Measurements from ENCODE around the gene NFE2L2.
"Not testable (repeated sequence)": the region's sequence is repeated elsewhere in the genome, so short reads cannot be mapped to it uniquely, and the experiment has no call there.

The NFE2L2 gene

DNA sequence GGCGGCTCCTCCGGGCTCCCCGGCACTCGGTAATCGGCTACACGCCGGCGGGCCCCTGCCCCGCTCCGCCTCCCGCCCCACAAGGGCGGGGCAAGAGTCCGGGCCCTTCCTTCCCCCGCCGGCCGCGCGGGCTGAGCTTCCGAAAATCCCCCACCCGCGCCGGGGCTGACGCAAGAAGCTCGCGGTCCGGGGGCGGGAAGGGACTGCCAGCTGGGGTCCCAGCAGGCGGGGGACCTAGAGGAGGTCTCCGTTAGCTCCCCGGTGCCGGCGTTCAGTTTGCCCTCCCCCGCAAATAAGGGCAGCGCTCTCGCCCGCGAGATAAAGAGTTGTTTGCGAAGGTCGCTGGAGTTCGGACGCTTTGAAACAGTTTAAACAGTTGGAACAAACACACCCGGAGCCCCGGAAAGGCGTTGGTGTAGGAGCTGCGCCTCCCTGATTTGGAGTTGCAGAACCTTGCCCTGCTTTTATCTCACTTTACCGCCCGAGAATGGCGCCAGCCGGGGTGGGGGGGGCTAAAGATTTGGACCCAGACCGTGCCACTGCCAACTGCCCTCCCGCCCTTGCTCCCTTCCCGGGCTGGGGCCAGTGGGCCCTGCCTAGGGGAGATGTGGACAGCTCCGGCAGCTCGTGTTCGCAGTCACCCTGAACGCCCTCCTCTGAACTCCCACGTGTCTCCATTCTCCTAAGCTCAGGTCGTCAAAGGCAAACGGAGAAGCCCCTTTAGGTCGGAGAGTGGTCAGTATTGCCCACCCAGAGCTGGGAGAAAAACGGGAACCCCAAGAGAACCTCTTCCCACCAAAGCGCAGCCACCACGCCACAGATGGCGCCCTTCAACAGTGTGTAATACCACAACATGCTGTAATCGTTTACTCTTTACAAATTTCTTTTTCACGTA, at the start of gene NFE2L2:
NFE2L2 (minus strand) TSS at position 35 of the 895 bp plus-strand sequence. CDS start 151 bp downstream, outside the sequence.
- H3K4me1 Mint-ChIP-seq (ENCODE audit: low read depth), result peaks cover 57% of the 10 kb centered on the region
- DNase-seq, result peak; percentile 99
- peak within 1 kb of the TSS; percentile 91 for H3K4me3 Mint-ChIP-seq
- H3K36me3 Mint-ChIP-seq (ENCODE audit: low read depth), result peaks cover 36% of the 10 kb centered on the region
- peak within 1 kb of the TSS; percentile 99 for H3K27ac Mint-ChIP-seq
- H3K9me3 Mint-ChIP-seq, result no peaks in the 10 kb centered on the region
- H3K27me3 Mint-ChIP-seq, result no peaks in the 10 kb centered on the region

GRCh38 chr2:177314194-177314593, 49.7 kb upstream of the NFE2L2 start:
- DNase-seq, result no peak
- no peaks in the 10 kb centered on the region for H3K27me3 Mint-ChIP-seq

DNA sequence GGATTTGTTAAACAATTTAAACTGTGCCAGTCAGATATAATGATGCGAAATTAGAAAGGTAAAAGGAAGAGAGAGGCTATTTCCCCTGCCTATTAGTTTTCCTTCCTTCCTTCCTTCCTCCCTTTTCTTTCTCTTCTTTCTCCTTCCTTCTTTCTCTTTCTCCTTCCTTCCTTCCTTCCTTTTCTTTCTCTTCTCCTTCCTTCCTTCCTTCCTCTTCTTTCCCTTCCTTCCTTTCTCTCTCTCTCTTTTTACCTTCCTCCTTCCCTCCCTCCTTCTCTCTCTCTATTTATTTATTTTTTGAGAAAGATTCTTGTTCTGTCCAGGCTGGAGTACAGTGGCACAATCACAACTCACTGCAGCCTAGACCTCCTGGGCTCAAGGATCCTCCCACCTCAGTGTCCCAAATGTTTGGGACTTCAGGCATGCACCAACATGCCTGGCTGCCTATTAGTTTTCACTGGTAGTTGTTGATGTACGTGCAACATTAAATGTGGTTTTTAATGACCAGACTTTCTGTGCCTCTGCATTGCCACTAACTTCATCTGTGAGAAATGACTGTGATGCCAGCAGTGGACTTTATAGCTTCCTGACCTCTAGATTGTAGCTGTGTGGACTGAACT, 48.7 kb upstream of the NFE2L2 start:
- no peak overlapping the region for H3K27ac Mint-ChIP-seq
- no peak for DNase-seq
- H3K4me3 Mint-ChIP-seq, result no peak overlapping the region
- no peaks in the 10 kb centered on the region for H3K9me3 Mint-ChIP-seq
- peaks cover 27% of the 10 kb centered on the region for H3K4me1 Mint-ChIP-seq (ENCODE audit: low read depth)
- H3K27me3 Mint-ChIP-seq, result no peaks in the 10 kb centered on the region
- H3K36me3 Mint-ChIP-seq (ENCODE audit: low read depth), result no peaks in the 10 kb centered on the region

More at GRCh38 chr2:177314194-177314593, 49.7 kb upstream of the NFE2L2 start:
- H3K9me3 Mint-ChIP-seq, result no peaks in the 10 kb centered on the region
- peaks cover 20% of the 10 kb centered on the region for H3K4me1 Mint-ChIP-seq (ENCODE audit: low read depth)
- H3K4me3 Mint-ChIP-seq, result no peak overlapping the region
- H3K27ac Mint-ChIP-seq, result no peak overlapping the region
- peaks cover under 1% of the 10 kb centered on the region for H3K36me3 Mint-ChIP-seq (ENCODE audit: low read depth)

DNA sequence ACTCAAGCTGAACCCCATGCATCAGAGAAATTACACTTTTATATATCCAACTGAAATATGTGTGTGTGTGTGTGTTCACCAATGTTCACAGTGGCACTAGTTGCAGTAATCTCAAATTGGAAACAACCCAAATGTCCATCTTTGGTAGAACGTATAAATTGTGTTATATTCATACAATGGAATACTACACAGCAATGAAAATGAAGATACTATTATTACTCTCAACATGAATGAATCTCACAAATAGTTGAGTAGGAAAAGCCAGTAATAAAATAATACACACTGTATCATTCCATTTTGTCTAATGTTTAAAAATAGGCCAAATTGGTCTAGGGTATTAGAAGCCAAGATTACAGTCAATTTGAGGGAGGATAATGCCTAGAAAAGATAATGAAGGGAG, 48.0 kb upstream of the NFE2L2 start:
- Mint-ChIP-seq H3K9me3 (no peaks in the 10 kb centered on the region), H3K27me3 (no peaks in the 10 kb centered on the region), H3K4me1 (ENCODE audit: low read depth) (peaks cover 30% of the 10 kb centered on the region), H3K27ac (no peak overlapping the region), H3K36me3 (ENCODE audit: low read depth) (no peaks in the 10 kb centered on the region), H3K4me3 (no peak overlapping the region)
- no peak for DNase-seq

GRCh38 chr2:177309672-177310309, 45.3 kb upstream of the NFE2L2 start:
- Mint-ChIP-seq H3K4me1 (ENCODE audit: low read depth) (peaks cover 39% of the 10 kb centered on the region), H3K4me3 (peak overlapping the region; percentile 27), H3K27ac (peak overlapping the region; percentile 50)
- not testable (repeated sequence) for H3K27me3 Mint-ChIP-seq; H3K36me3 Mint-ChIP-seq (ENCODE audit: low read depth); DNase-seq; H3K9me3 Mint-ChIP-seq

- H3K4me1 Mint-ChIP-seq (ENCODE audit: low read depth), result peaks cover 36% of the 10 kb centered on the region
- H3K9me3 Mint-ChIP-seq, result no peaks in the 10 kb centered on the region
- H3K4me3 Mint-ChIP-seq, result no peak overlapping the region
- H3K27me3 Mint-ChIP-seq, result no peaks in the 10 kb centered on the region
- no peak overlapping the region for H3K27ac Mint-ChIP-seq
- DNase-seq, result no peak
- H3K36me3 Mint-ChIP-seq (ENCODE audit: low read depth), result no peaks in the 10 kb centered on the region
These were observed 42.0 kb upstream of the NFE2L2 start for GRCh38 chr2:177306550-177306949.

GRCh38 chr2:177303939-177304338, 39.4 kb upstream of the NFE2L2 start:
- H3K36me3 Mint-ChIP-seq (ENCODE audit: low read depth), result no peaks in the 10 kb centered on the region
- no peak overlapping the region for H3K27ac Mint-ChIP-seq
- no peak for DNase-seq
- H3K9me3 Mint-ChIP-seq, result no peaks in the 10 kb centered on the region
- H3K4me3 Mint-ChIP-seq, result no peak overlapping the region
- H3K4me1 Mint-ChIP-seq (ENCODE audit: low read depth), result peaks cover 17% of the 10 kb centered on the region
- no peaks in the 10 kb centered on the region for H3K27me3 Mint-ChIP-seq

DNA sequence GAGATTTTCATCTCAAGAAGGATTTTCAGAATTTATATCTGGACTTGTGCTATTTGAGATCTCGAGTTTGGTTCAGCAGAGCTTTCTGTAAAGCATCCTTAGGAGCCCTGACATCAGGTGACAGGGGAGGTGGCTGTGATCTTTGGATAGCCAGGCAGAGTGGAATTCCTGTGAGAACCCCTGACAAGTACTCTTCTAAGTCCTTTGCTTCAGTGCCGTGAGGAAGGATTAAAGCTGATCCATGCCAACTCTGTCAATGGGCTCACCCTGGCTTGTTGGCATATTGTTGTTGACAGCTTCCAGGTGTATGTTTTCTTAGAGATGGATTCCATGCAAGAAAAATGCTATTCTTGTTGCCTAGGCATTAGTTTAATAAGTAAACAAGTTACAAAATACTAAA, 38.0 kb upstream of the NFE2L2 start:
- H3K9me3 Mint-ChIP-seq, result no peaks in the 10 kb centered on the region
- peaks cover 9% of the 10 kb centered on the region for H3K4me1 Mint-ChIP-seq (ENCODE audit: low read depth)
- H3K27ac Mint-ChIP-seq, result no peak overlapping the region
- no peaks in the 10 kb centered on the region for H3K36me3 Mint-ChIP-seq (ENCODE audit: low read depth)
- H3K27me3 Mint-ChIP-seq, result no peaks in the 10 kb centered on the region
- DNase-seq, result no peak
- H3K4me3 Mint-ChIP-seq, result no peak overlapping the region

GRCh38 chr2:177298191-177298590, 33.7 kb upstream of the NFE2L2 start:
- no peak for DNase-seq
- peaks cover 10% of the 10 kb centered on the region for H3K4me1 Mint-ChIP-seq (ENCODE audit: low read depth)
- no peak overlapping the region for H3K27ac Mint-ChIP-seq
- H3K27me3 Mint-ChIP-seq, result no peaks in the 10 kb centered on the region
- no peaks in the 10 kb centered on the region for H3K9me3 Mint-ChIP-seq
- no peaks in the 10 kb centered on the region for H3K36me3 Mint-ChIP-seq (ENCODE audit: low read depth)
- no peak overlapping the region for H3K4me3 Mint-ChIP-seq

- no peak overlapping the region for H3K27ac Mint-ChIP-seq
- DNase-seq, result no peak
- no peaks in the 10 kb centered on the region for H3K27me3 Mint-ChIP-seq
- no peaks in the 10 kb centered on the region for H3K9me3 Mint-ChIP-seq
- H3K4me3 Mint-ChIP-seq, result no peak overlapping the region
- peaks cover 26% of the 10 kb centered on the region for H3K4me1 Mint-ChIP-seq (ENCODE audit: low read depth)
- H3K36me3 Mint-ChIP-seq (ENCODE audit: low read depth), result no peaks in the 10 kb centered on the region
These were observed 31.5 kb upstream of the NFE2L2 start for GRCh38 chr2:177296040-177296439.

- DNase-seq, result no peak
- Mint-ChIP-seq H3K4me3 (no peak overlapping the region), H3K4me1 (ENCODE audit: low read depth) (peaks cover 31% of the 10 kb centered on the region), H3K36me3 (ENCODE audit: low read depth) (no peaks in the 10 kb centered on the region), H3K9me3 (no peaks in the 10 kb centered on the region), H3K27me3 (no peaks in the 10 kb centered on the region), H3K27ac (no peak overlapping the region)
These were observed 31.0 kb upstream of the NFE2L2 start for GRCh38 chr2:177295484-177295883.

- no peak for DNase-seq
- Mint-ChIP-seq H3K9me3 (no peaks in the 10 kb centered on the region), H3K27ac (peak overlapping the region; percentile 57), H3K36me3 (ENCODE audit: low read depth) (no peaks in the 10 kb centered on the region), H3K27me3 (no peaks in the 10 kb centered on the region), H3K4me3 (no peak overlapping the region), H3K4me1 (ENCODE audit: low read depth) (peaks cover 44% of the 10 kb centered on the region)
These were observed 27.2 kb upstream of the NFE2L2 start for GRCh38 chr2:177291701-177292100.

- no peak for DNase-seq
These were observed 25.5 kb upstream of the NFE2L2 start for GRCh38 chr2:177289824-177290628.

DNA sequence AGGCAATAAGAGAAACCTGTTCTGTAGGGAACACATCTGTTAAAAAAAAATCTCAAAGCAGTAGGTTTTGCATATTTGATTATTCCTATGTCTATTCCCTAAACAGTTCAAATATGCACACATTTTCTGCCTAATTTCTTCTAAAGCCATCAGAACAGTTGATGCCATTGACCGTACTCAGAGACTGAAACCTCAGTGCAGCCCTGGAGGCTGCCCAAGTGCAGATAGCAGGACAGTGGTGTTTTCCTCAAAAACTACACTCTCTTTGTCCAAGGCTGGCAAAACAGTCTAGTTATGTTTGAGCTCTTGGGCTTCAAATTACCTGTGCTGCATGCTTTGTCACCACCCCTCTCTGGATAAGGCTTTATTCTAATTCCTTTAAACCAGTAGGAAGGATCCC, 23.3 kb upstream of the NFE2L2 start:
- no peak overlapping the region for H3K4me3 Mint-ChIP-seq
- H3K27ac Mint-ChIP-seq, result no peak overlapping the region
- peaks cover 37% of the 10 kb centered on the region for H3K4me1 Mint-ChIP-seq (ENCODE audit: low read depth)
- DNase-seq, result no peak
- no peaks in the 10 kb centered on the region for H3K27me3 Mint-ChIP-seq
- no peaks in the 10 kb centered on the region for H3K9me3 Mint-ChIP-seq
- no peaks in the 10 kb centered on the region for H3K36me3 Mint-ChIP-seq (ENCODE audit: low read depth)

More at GRCh38 chr2:177289824-177290628, 25.5 kb upstream of the NFE2L2 start:
- H3K27ac Mint-ChIP-seq, result peak overlapping the region; percentile 91
- no peaks in the 10 kb centered on the region for H3K9me3 Mint-ChIP-seq
- no peaks in the 10 kb centered on the region for H3K36me3 Mint-ChIP-seq (ENCODE audit: low read depth)
- H3K4me3 Mint-ChIP-seq, result peak overlapping the region; percentile 6
- peaks cover 37% of the 10 kb centered on the region for H3K4me1 Mint-ChIP-seq (ENCODE audit: low read depth)
- H3K27me3 Mint-ChIP-seq, result no peaks in the 10 kb centered on the region
